ENCODE measurements around the gene CHRM3. TPM values are rescaled to one million over a fixed set of nuclear protein-coding genes. Genes with fewer than 3 reads are reported as not detected.
"Not testable (repeated sequence)": the region's sequence is repeated elsewhere in the genome, so short reads cannot be mapped to it uniquely, and the experiment has no call there.

The CHRM3 gene
- total RNA-seq, 1 experiment from 2014 or later = 0.13 TPM

DNA sequence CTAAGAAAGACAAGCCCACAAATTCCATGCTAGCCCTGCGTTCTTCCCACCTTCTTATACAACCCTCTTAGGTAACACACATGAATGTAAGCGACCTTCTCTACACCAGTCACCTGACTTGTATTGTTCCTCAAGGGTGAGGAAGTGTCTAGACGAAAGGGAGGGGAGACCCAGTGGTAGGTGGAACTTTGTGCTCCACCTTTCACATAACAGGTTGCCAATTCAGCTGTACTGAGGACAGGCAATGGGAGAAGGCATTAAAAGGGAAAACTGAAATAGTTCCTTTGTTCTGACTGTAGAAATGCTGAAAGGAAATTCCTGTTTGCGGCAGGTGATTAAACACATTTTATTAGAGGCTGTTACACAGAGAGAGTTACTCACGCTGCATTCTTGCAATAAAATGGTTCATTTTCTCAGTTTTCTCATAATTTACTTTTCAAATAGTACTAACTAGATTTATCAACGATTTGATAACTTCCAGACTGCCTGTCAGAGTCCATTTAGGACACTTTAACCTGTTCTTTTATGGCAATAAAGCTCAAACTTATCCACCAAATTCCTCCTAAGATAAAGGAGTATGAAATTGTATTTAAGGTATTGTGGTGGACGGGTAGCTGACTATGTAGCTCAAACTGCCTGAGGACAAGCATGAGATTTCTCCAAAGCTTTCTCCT lies 17.8 kb upstream of the CHRM3 start:
- ChIA-PET POLR2A (no interaction called here), CTCF (no interaction called here)
- TF ChIP-seq POLR2AphosphoS5 (IDR thresholded peaks at IDR 0.05; ENCODE audit: low read depth, low read length) = no peak
- TF ChIP-seq, protein P1, sequence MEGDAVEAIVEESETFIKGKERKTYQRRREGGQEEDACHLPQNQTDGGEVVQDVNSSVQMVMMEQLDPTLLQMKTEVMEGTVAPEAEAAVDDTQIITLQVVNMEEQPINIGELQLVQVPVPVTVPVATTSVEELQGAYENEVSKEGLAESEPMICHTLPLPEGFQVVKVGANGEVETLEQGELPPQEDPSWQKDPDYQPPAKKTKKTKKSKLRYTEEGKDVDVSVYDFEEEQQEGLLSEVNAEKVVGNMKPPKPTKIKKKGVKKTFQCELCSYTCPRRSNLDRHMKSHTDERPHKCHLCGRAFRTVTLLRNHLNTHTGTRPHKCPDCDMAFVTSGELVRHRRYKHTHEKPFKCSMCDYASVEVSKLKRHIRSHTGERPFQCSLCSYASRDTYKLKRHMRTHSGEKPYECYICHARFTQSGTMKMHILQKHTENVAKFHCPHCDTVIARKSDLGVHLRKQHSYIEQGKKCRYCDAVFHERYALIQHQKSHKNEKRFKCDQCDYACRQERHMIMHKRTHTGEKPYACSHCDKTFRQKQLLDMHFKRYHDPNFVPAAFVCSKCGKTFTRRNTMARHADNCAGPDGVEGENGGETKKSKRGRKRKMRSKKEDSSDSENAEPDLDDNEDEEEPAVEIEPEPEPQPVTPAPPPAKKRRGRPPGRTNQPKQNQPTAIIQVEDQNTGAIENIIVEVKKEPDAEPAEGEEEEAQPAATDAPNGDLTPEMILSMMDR (IDR thresholded peaks at IDR 0.05) = no peak
- no peak for TF ChIP-seq SIN3A (IDR thresholded peaks at IDR 0.05; ENCODE audit: borderline replicate concordance, insufficient read depth, low read depth, low read length)
- no peak for TF ChIP-seq TCF7L2 (IDR thresholded peaks at IDR 0.05; ENCODE audit: low read depth, low read length)
- TF ChIP-seq, protein P2, sequence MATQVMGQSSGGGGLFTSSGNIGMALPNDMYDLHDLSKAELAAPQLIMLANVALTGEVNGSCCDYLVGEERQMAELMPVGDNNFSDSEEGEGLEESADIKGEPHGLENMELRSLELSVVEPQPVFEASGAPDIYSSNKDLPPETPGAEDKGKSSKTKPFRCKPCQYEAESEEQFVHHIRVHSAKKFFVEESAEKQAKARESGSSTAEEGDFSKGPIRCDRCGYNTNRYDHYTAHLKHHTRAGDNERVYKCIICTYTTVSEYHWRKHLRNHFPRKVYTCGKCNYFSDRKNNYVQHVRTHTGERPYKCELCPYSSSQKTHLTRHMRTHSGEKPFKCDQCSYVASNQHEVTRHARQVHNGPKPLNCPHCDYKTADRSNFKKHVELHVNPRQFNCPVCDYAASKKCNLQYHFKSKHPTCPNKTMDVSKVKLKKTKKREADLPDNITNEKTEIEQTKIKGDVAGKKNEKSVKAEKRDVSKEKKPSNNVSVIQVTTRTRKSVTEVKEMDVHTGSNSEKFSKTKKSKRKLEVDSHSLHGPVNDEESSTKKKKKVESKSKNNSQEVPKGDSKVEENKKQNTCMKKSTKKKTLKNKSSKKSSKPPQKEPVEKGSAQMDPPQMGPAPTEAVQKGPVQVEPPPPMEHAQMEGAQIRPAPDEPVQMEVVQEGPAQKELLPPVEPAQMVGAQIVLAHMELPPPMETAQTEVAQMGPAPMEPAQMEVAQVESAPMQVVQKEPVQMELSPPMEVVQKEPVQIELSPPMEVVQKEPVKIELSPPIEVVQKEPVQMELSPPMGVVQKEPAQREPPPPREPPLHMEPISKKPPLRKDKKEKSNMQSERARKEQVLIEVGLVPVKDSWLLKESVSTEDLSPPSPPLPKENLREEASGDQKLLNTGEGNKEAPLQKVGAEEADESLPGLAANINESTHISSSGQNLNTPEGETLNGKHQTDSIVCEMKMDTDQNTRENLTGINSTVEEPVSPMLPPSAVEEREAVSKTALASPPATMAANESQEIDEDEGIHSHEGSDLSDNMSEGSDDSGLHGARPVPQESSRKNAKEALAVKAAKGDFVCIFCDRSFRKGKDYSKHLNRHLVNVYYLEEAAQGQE (IDR thresholded peaks at IDR 0.05; ENCODE audit: insufficient read depth in 1 of 2, low read depth in 2 of 2, low read length in 1 of 2) = no peak
- Histone ChIP-seq H3K4me3 (ENCODE audit: low read depth in 2 of 2, low read length in 2 of 2) (no peak overlapping the region), H3K36me3 (ENCODE audit: control insufficient read depth, insufficient read depth, low read length) (no peaks in the 10 kb centered on the region), H3K9me3 (ENCODE audit: control insufficient read depth, insufficient read depth, low read depth, low read length) (no peaks in the 10 kb centered on the region), H3K27ac (ENCODE audit: low read length) (no peak overlapping the region), H3K4me1 (ENCODE audit: control insufficient read depth, insufficient read depth, low read length) (no peaks in the 10 kb centered on the region), H3K27me3 (ENCODE audit: control insufficient read depth, insufficient read depth, low read length) (no peaks in the 10 kb centered on the region)
- ATAC-seq = no peak
- in situ Hi-C loops (cut with HindIII; ENCODE audit: low pct_unique_long_range_greater_than_20kb, low sequenced_read_pairs) = no loop called here
- BruUV-seq (replicated peaks) = no TSS peak
- intact Hi-C loops (cut with micrococcal nuclease; ENCODE audit: unreplicated experiment) = no loop called here
- no peak for DNase-seq (ENCODE audit: low read depth, low spot score)

DNA sequence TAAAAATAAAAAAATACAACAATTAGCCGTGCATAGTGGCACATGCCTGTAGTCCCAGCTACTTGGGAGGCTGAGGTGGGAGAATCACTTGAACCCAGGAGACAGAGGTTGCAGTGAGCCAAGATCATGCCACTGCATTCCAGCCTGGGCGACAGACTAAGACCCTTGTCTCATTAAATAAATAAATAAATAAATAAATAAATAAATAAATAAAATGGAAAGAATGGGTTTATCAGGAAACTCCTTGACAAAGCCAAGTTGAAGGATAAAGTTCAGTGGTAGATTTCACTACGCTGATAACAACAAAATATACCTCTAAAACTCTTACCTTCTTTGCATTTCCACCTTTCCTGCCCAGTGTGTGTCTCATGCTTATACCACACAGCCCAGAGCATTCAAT lies 15.5 kb upstream of the CHRM3 start:
- in situ Hi-C loops (cut with HindIII; ENCODE audit: low pct_unique_long_range_greater_than_20kb, low sequenced_read_pairs); DNase-seq (ENCODE audit: low read depth, low spot score); intact Hi-C loops (cut with micrococcal nuclease; ENCODE audit: unreplicated experiment); H3K36me3 ChIP-seq (ENCODE audit: control insufficient read depth, insufficient read depth, low read length); H3K27ac ChIP-seq (ENCODE audit: low read length); H3K4me3 ChIP-seq (ENCODE audit: low read depth in 2 of 2, low read length in 2 of 2); ATAC-seq; H3K9me3 ChIP-seq (ENCODE audit: control insufficient read depth, insufficient read depth, low read depth, low read length); BruUV-seq (replicated peaks); H3K27me3 ChIP-seq (ENCODE audit: control insufficient read depth, insufficient read depth, low read length); POLR2A ChIA-PET; H3K4me1 ChIP-seq (ENCODE audit: control insufficient read depth, insufficient read depth, low read length); CTCF ChIA-PET: not testable (repeated sequence)

DNA sequence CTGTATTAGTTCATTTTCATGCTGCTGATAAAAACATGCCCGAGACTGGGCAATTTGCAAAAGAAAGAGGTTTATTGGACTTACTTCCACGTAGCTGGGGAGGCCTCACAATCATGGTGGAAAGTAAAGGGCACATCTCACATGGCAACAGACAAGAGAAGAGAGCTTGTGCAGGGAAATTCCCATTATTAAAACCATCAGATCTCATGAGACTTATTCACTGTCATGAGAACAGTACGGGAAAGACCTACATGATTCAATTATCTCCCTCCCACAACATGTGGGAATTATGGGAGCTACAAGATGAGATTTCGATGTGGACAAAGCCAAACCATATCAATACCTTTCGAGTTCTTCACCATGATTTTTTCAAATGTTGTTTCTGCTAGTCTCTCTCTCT lies 3.7 kb upstream of the CHRM3 start:
- no peak for DNase-seq (ENCODE audit: low read depth, low spot score)
- in situ Hi-C loops (cut with HindIII; ENCODE audit: low pct_unique_long_range_greater_than_20kb, low sequenced_read_pairs) (no loop called here), intact Hi-C loops (cut with micrococcal nuclease; ENCODE audit: unreplicated experiment) (no loop called here)
- peaks cover 18% of the 10 kb centered on the region for H3K27me3 ChIP-seq (ENCODE audit: control insufficient read depth, insufficient read depth, low read length)
- ChIA-PET POLR2A (no interaction called here), CTCF (no interaction called here)
- BruUV-seq (replicated peaks) = no TSS peak
- no peaks in the 10 kb centered on the region for H3K36me3 ChIP-seq (ENCODE audit: control insufficient read depth, insufficient read depth, low read length)
- no peak overlapping the region for H3K27ac ChIP-seq (ENCODE audit: low read length)
- H3K4me3 ChIP-seq (ENCODE audit: low read depth in 2 of 2, low read length in 2 of 2) = no peak overlapping the region
- peaks cover 3% of the 10 kb centered on the region; the same call in 1 of the 2 replicates for H3K4me1 ChIP-seq (ENCODE audit: control insufficient read depth, insufficient read depth, low read length)
- ATAC-seq = no peak
- H3K9me3 ChIP-seq (ENCODE audit: control insufficient read depth, insufficient read depth, low read depth, low read length) = no peaks in the 10 kb centered on the region
- TF ChIP-seq TCF7L2 (IDR thresholded peaks at IDR 0.05; ENCODE audit: low read depth, low read length) (no peak), POLR2AphosphoS5 (IDR thresholded peaks at IDR 0.05; ENCODE audit: low read depth, low read length) (no peak), SIN3A (IDR thresholded peaks at IDR 0.05; ENCODE audit: borderline replicate concordance, insufficient read depth, low read depth, low read length) (no peak)
- TF ChIP-seq, protein P1 (IDR thresholded peaks at IDR 0.05) = no peak
- TF ChIP-seq, protein P2 (IDR thresholded peaks at IDR 0.05; ENCODE audit: insufficient read depth in 1 of 2, low read depth in 2 of 2, low read length in 1 of 2) = no peak
